Esophagus muscularis mucosa (tissue), 4 donors: ENCODE results near the gene TRAF3. TPM values are rescaled to one million over a fixed set of nuclear protein-coding genes. Genes with fewer than 3 reads are reported as not detected.
"Not testable (repeated sequence)": the region's sequence is repeated elsewhere in the genome, so short reads cannot be mapped to it uniquely, and the experiment has no call there.

Experiments
- DNase-seq: peaks from one replicate; pipeline ENCODE4 v3.0.0-alpha.2; 2017; ENCODE audit errors: extremely low spot score
- H3K27ac ChIP-seq, 4 donors: fragments of 200-600 bp; sonication (generic); replicated peaks in 1 of 4; 1 replicate in 3 of 4; 2 replicates in 1 of 4; pipeline ENCODE4 v1.5.1; 2016 to 2019; ENCODE audit warnings: mild to moderate bottlenecking in 1 of 4
- H3K27me3 ChIP-seq, 4 donors: fragments of 200-600 bp; sonication (generic); one replicate each; pipeline versions ENCODE4 v1.5.1 to v1.6.0; 2016 to 2019
- H3K36me3 ChIP-seq, 4 donors: fragments of 200-600 bp; sonication (generic); one replicate each; pipeline ENCODE4 v1.5.1; 2016 to 2019
- H3K4me1 ChIP-seq, 4 donors: fragments of 200-600 bp; sonication (generic); one replicate each; pipeline ENCODE4 v1.5.1; 2016 to 2019
- H3K4me3 ChIP-seq, 4 donors: fragments of 200-600 bp; sonication (generic); 1 replicate in 2 of 4; 2 replicates in 2 of 4; pipeline ENCODE4 v1.5.1; 2016 to 2019; ENCODE audit warnings: mild to moderate bottlenecking in 4 of 4, moderate library complexity in 1 of 4
- H3K9me3 ChIP-seq, 4 donors: fragments of 200-600 bp; sonication (generic); 1 replicate in 3 of 4; 2 replicates in 1 of 4; pipeline ENCODE4 v1.5.1; 2016 to 2019
- CTCF ChIP-seq, 3 experiments: fragments of 200-600 bp in 2 of 3; fragments of 450-650 bp in 1 of 3; sonication (generic) in 2 of 3; IDR thresholded peaks; one replicate each; pipeline ENCODE4 v1.5.1; 2017 to 2019; ENCODE audit warnings: antibody characterized with exemption in 3 of 3, mild to moderate bottlenecking in 2 of 3, moderate library complexity in 1 of 3
- EP300 ChIP-seq: sonication (generic); formaldehyde crosslinking; IDR thresholded peaks from one replicate; pipeline ENCODE4 v1.6.1; 2017; ENCODE audit warnings: antibody characterized with exemption
- POLR2A ChIP-seq: fragments of 450-650 bp; IDR thresholded peaks from one replicate; pipeline ENCODE4 v1.6.1; 2017; ENCODE audit warnings: antibody characterized with exemption, moderate library complexity, mild to moderate bottlenecking, low read depth
- POLR2AphosphoS5 ChIP-seq, 2 donors: sonication (generic); formaldehyde crosslinking; IDR thresholded peaks; one replicate each; pipeline ENCODE4 v1.6.1; 2017; ENCODE audit warnings: antibody characterized with exemption in 2 of 2
- WGBS: methylation state at CpG from one replicate; pipeline ENCODE4 v1.1.5; 2018; 5-methylcytosine and 5-hydroxymethylcytosine counted together
- intact Hi-C: fragments of 100-400 bp; cut with DNase I; formaldehyde crosslinking; loops from one replicate; pipeline ENCODE4 v1.15.1; 2023
- total RNA-seq, 4 donors: library from RNA; depleted of rRNA; stranded (reverse); fragments of >200 nt; gene quantifications; one replicate each; pipeline versions ENCODE4 v1.1.0 to v1.2.1, GENCODE V29; 2016

Gene TRAF3
- total RNA-seq, 4 donors from 2014 or later = 9.6 to 19.1 (median 17.5) TPM

- Histone ChIP-seq H3K27ac (no peak overlapping the region), H3K36me3 (no peaks in the 10 kb centered on the region), H3K9me3 (peaks cover 0 to 5% (median 0%) of the 10 kb centered on the region in 4 donors), H3K4me1 (no peaks in the 10 kb centered on the region), H3K27me3 (no peaks in the 10 kb centered on the region), H3K4me3 (no peak overlapping the region)
- intact Hi-C loops = no loop called here
- WGBS = 100% methylated on average over 2 of the region's 2 CpGs
- TF ChIP-seq POLR2AphosphoS5 (IDR thresholded peaks at IDR 0.05) = no peak
- TF ChIP-seq EP300 = no peak
- TF ChIP-seq POLR2A = no peak
- no peak for TF ChIP-seq CTCF (IDR thresholded peaks at IDR 0.05)
- DNase-seq = no peak
Observed at GRCh38 chr14:102856179-102856578, 78.9 kb downstream of the TRAF3 start.

GRCh38 chr14:102857444-102857843, 80.2 kb downstream of the TRAF3 start:
- no peak for DNase-seq
- Histone ChIP-seq H3K36me3 (no peaks in the 10 kb centered on the region), H3K27me3 (no peaks in the 10 kb centered on the region), H3K9me3 (peaks cover 0 to 9% (median 0%) of the 10 kb centered on the region in 4 donors), H3K27ac (no peak overlapping the region), H3K4me3 (no peak overlapping the region), H3K4me1 (no peaks in the 10 kb centered on the region)
- 100% methylated on average over 2 of the region's 2 CpGs for WGBS
- TF ChIP-seq CTCF (IDR thresholded peaks at IDR 0.05) = no peak
- TF ChIP-seq POLR2AphosphoS5 (IDR thresholded peaks at IDR 0.05) = no peak
- no peak for TF ChIP-seq POLR2A
- TF ChIP-seq EP300 = no peak
- intact Hi-C loops = no loop called here

- Histone ChIP-seq H3K27me3 (no peaks in the 10 kb centered on the region), H3K4me1 (peaks cover 0 to 7% (median 0%) of the 10 kb centered on the region in 4 donors), H3K4me3 (no peak overlapping the region), H3K36me3 (no peaks in the 10 kb centered on the region), H3K27ac (no peak overlapping the region), H3K9me3 (peaks cover 0 to 10% (median 0%) of the 10 kb centered on the region in 4 donors)
- 100% methylated on average over 1 of the region's 1 CpG for WGBS
- no peak for DNase-seq
- intact Hi-C loops = no loop called here
- TF ChIP-seq CTCF (IDR thresholded peaks at IDR 0.05) = no peak
- no peak for TF ChIP-seq POLR2AphosphoS5 (IDR thresholded peaks at IDR 0.05)
- TF ChIP-seq EP300 = no peak
- no peak for TF ChIP-seq POLR2A
Observed at GRCh38 chr14:102859911-102860310, 82.7 kb downstream of the TRAF3 start.

GRCh38 chr14:102862154-102862773, 85.0 kb downstream of the TRAF3 start:
- Histone ChIP-seq H3K27ac (no peak overlapping the region), H3K4me3 (no peak overlapping the region), H3K9me3 (peaks cover 0 to 10% (median 0%) of the 10 kb centered on the region in 4 donors), H3K4me1 (peaks cover 0 to 7% (median 0%) of the 10 kb centered on the region in 4 donors), H3K27me3 (no peaks in the 10 kb centered on the region), H3K36me3 (no peaks in the 10 kb centered on the region)
- intact Hi-C loops = no loop called here
- DNase-seq = no peak
- WGBS = 94% methylated on average over 3 of the region's 3 CpGs
- no peak for TF ChIP-seq POLR2AphosphoS5 (IDR thresholded peaks at IDR 0.05)
- TF ChIP-seq POLR2A = no peak
- no peak for TF ChIP-seq CTCF (IDR thresholded peaks at IDR 0.05)
- TF ChIP-seq EP300 = no peak

- WGBS = 48% methylated on average over 3 of the region's 3 CpGs
Observed at GRCh38 chr14:102863381-102863780, 86.1 kb downstream of the TRAF3 start.

GRCh38 chr14:102865916-102866315, 88.7 kb downstream of the TRAF3 start:
- H3K4me3 ChIP-seq, intact Hi-C loops, H3K36me3 ChIP-seq, H3K27me3 ChIP-seq, H3K9me3 ChIP-seq, DNase-seq, H3K4me1 ChIP-seq, H3K27ac ChIP-seq: not testable (repeated sequence)
- 94% methylated on average over 4 of the region's 4 CpGs for WGBS

More at GRCh38 chr14:102863381-102863780, 86.1 kb downstream of the TRAF3 start:
- H3K4me1 ChIP-seq = peaks cover 0 to 7% (median 0%) of the 10 kb centered on the region in 4 donors
- H3K9me3 ChIP-seq = peaks cover 0 to 10% (median 0%) of the 10 kb centered on the region in 4 donors
- TF ChIP-seq POLR2AphosphoS5 (IDR thresholded peaks at IDR 0.05) = no peak
- no peak for TF ChIP-seq EP300
- no peak for TF ChIP-seq POLR2A
- no peak for TF ChIP-seq CTCF (IDR thresholded peaks at IDR 0.05)
- DNase-seq = no peak
- intact Hi-C loops = no loop called here
- no peak overlapping the region for H3K27ac ChIP-seq
- no peak overlapping the region for H3K4me3 ChIP-seq
- H3K27me3 ChIP-seq = no peaks in the 10 kb centered on the region
- no peaks in the 10 kb centered on the region for H3K36me3 ChIP-seq
